OCI-LY7 (cell line): ENCODE results near the gene UGT1A4. TPM values are rescaled to one million over a fixed set of nuclear protein-coding genes. Genes with fewer than 3 reads are reported as not detected.

Source experiments
- BruUV-seq: library from RNA; stranded (reverse); fragments of 400-500 nt; replicated peaks from 2 replicates; lab custom pipeline; 2021; lab: Mats Ljungman, UMichigan
- CTCF ChIA-PET: fragments of 300-600 bp; sonication (Branson Sonifier 250); formaldehyde crosslinking; loops from one replicate; lab custom pipeline; 2022; ENCODE audit warnings: antibody characterized with exemption; ENCODE audit not compliant: unreplicated experiment; lab: Charles Lee
- POLR2A ChIA-PET: fragments of 300-600 bp; sonication (Branson Sonifier 250); formaldehyde crosslinking; loops from one replicate; lab custom pipeline; 2022; ENCODE audit warnings: antibody characterized with exemption; lab: Charles Lee
- DNase-seq: peaks from one replicate; pipeline ENCODE4 v3.0.0-alpha.2; 2015; ENCODE audit warnings: low spot score
- H2AFZ ChIP-seq: fragments of 200-600 bp; sonication (generic), shearing (Covaris generic); 2 replicates; pipeline ENCODE4 v1.6.1; 2014; ENCODE audit warnings: mild to moderate bottlenecking, antibody characterized with exemption, low read length, moderate library complexity
- H3K27ac ChIP-seq: fragments of 200-600 bp; sonication (generic); 2 replicates; pipeline ENCODE4 v1.5.1; 2014; ENCODE audit warnings: mixed run types, low read depth, mild to moderate bottlenecking, moderate library complexity, low read length, inconsistent platforms; ENCODE audit not compliant: poor library complexity, severe bottlenecking
- H3K36me3 ChIP-seq: fragments of 200-600 bp; sonication (generic); 2 replicates; pipeline ENCODE4 v1.6.1; 2014; ENCODE audit warnings: mild to moderate bottlenecking, antibody characterized with exemption, low read length, moderate library complexity, mixed read lengths; ENCODE audit not compliant: insufficient read depth
- H3K4me1 ChIP-seq: fragments of 200-600 bp; sonication (generic); 2 replicates; pipeline ENCODE4 v1.5.1; 2014; ENCODE audit warnings: mild to moderate bottlenecking, low read length; ENCODE audit not compliant: insufficient read depth, poor library complexity, severe bottlenecking
- H3K4me2 ChIP-seq: fragments of 200-600 bp; sonication (generic); 2 replicates; pipeline ENCODE4 v1.6.1; 2014; ENCODE audit warnings: mild to moderate bottlenecking, low read length
- H3K4me3 ChIP-seq: fragments of 200-600 bp; sonication (generic); 2 replicates; pipeline ENCODE4 v1.5.1; 2014; ENCODE audit warnings: mild to moderate bottlenecking, low read depth, low read length; ENCODE audit not compliant: poor library complexity, severe bottlenecking
- H3K79me2 ChIP-seq: fragments of 200-600 bp; sonication (generic); 2 replicates; pipeline ENCODE4 v1.6.1; 2016; ENCODE audit warnings: low read depth, mild to moderate bottlenecking, low read length, moderate library complexity, mixed read lengths; ENCODE audit not compliant: insufficient read depth
- H3K9me2 ChIP-seq: fragments of 200-600 bp; sonication (generic); 2 replicates; pipeline ENCODE4 v1.6.1; 2016; ENCODE audit warnings: mild to moderate bottlenecking, low read length, mixed read lengths; ENCODE audit not compliant: insufficient read depth
- H3K9me3 ChIP-seq: fragments of 200-600 bp; sonication (generic); 2 replicates; pipeline ENCODE4 v1.6.1; 2014; ENCODE audit warnings: mild to moderate bottlenecking, mixed run types, low read length, mixed read lengths
- H4K20me1 ChIP-seq: fragments of 200-600 bp; sonication (generic); 2 replicates; pipeline ENCODE4 v1.6.1; 2014; ENCODE audit warnings: mild to moderate bottlenecking, antibody characterized with exemption, low read length, moderate library complexity, mixed read lengths; ENCODE audit not compliant: insufficient read depth
- CTCF ChIP-seq: fragments of 200-600 bp; sonication (generic); conservative IDR thresholded peaks from 2 replicates; pipeline ENCODE4 v1.5.1; 2014; ENCODE audit warnings: mild to moderate bottlenecking, antibody characterized with exemption, low read length, moderate library complexity, mixed read lengths
- EZH2phosphoT487 ChIP-seq: fragments of 200-600 bp; sonication (generic); IDR thresholded peaks from 2 replicates; pipeline ENCODE4 v1.6.1; 2018; ENCODE audit warnings: low read depth, borderline replicate concordance, mild to moderate bottlenecking, mixed run types, antibody characterized with exemption, low read length, moderate library complexity, mixed read lengths
- intact Hi-C: fragments of 100-400 bp; cut with micrococcal nuclease; formaldehyde crosslinking; loops from one replicate; pipeline ENCODE4 v1.10.0; 2022; ENCODE audit not compliant: unreplicated experiment
- total RNA-seq, 2 experiments: library from RNA; depleted of rRNA in 1 of 2; stranded (reverse); fragments of >200 nt in 1 of 2; shearing (Covaris generic) in 1 of 2; gene quantifications; 2 replicates each; pipeline ENCODE4 v1.2.3, GENCODE V29; 2014 to 2022

UGT1A4 gene
- total RNA-seq, 2 experiments from 2014 or later = not detected

DNA sequence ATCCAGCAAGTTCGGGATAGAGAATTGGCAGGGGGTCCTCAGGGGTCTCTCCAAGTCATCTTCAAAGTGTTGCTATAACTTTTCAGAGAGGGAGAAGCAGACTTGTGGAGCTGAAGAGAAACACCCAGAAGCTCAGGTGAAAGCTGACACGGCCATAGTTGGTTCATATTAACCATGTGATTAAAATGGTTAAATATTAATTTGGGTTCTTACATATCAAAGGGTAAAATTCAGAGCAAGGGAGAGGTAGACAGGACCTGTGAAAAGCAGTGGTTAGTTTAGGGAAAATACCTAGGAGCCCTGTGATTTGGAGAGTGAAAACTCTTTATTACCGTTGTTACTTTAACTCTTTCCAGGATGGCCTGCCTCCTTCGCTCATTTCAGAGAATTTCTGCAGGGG, 25.9 kb upstream of the UGT1A4 start, which contains the start of gene UGT1A6:
UGT1A6 (plus strand) TSS at position 243 of the 400 bp plus-strand sequence; CDS start at position 358, 115 bp downstream.
- DNase-seq = no peak
- TF ChIP-seq EZH2phosphoT487 = no peak
- TF ChIP-seq CTCF = no peak
- no peak within 1 kb of the TSS for H3K27ac ChIP-seq
- CTCF ChIA-PET = no interaction called here
- intact Hi-C loops = no loop called here
- no TSS peak for BruUV-seq
- H3K9me2 ChIP-seq = no peaks in the 10 kb centered on the region
- no peaks in the 10 kb centered on the region for H3K4me1 ChIP-seq
- H3K4me3 ChIP-seq = no peak within 1 kb of the TSS
- H3K4me2 ChIP-seq = no peak within 1 kb of the TSS
- POLR2A ChIA-PET = no interaction called here
- H3K9me3 ChIP-seq = no peaks in the 10 kb centered on the region
- no peaks in the 10 kb centered on the region for H3K79me2 ChIP-seq
- no peaks in the 10 kb centered on the region for H4K20me1 ChIP-seq
- H3K36me3 ChIP-seq = no peaks in the 10 kb centered on the region
- H2AFZ ChIP-seq = no peak within 1 kb of the TSS

GRCh38 chr2:233693963-233694362, 24.6 kb upstream of the UGT1A4 start:
- Histone ChIP-seq H4K20me1 (no peaks in the 10 kb centered on the region), H3K4me2 (no peak overlapping the region), H3K4me1 (no peaks in the 10 kb centered on the region), H3K4me3 (no peak overlapping the region), H3K9me3 (no peaks in the 10 kb centered on the region), H3K9me2 (no peaks in the 10 kb centered on the region), H3K36me3 (no peaks in the 10 kb centered on the region), H3K27ac (no peak overlapping the region), H2AFZ (no peak overlapping the region), H3K79me2 (no peaks in the 10 kb centered on the region)
- ChIA-PET POLR2A (no interaction called here), CTCF (no interaction called here)
- BruUV-seq = no TSS peak
- intact Hi-C loops = no loop called here
- no peak for TF ChIP-seq EZH2phosphoT487
- DNase-seq = no peak

DNA sequence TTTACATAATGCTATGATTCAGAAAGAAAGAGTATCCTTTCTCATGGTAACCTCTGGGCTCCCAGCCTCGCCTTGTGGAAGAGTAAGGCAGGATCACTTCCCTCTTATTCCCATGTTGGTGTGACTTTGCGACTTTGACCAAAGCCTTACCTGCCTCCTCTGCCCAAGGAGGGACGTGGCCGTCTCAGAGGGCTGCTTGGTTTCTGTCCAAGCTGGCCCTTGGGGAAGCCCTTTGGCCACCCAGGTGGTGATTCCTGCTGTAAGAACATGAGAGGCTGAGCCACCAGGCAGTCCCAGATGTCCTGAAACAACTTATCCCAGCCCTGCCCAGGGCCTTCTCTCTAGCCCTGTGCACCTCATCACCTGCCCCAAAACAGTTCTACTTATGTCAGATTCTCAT, 19.8 kb upstream of the UGT1A4 start:
- intact Hi-C loops = no loop called here
- POLR2A ChIA-PET = no interaction called here
- Histone ChIP-seq H2AFZ (no peak overlapping the region), H3K4me2 (no peak overlapping the region), H3K36me3 (no peaks in the 10 kb centered on the region), H3K9me2 (no peaks in the 10 kb centered on the region), H3K4me1 (no peaks in the 10 kb centered on the region), H4K20me1 (no peaks in the 10 kb centered on the region), H3K4me3 (no peak overlapping the region), H3K79me2 (no peaks in the 10 kb centered on the region), H3K9me3 (no peaks in the 10 kb centered on the region), H3K27ac (no peak overlapping the region)
- BruUV-seq = no TSS peak
- TF ChIP-seq EZH2phosphoT487 (no peak), CTCF (no peak)
- DNase-seq = no peak
- CTCF ChIA-PET = no interaction called here
